Coronary artery (tissue), 2 donors: ENCODE measurements around the gene NSUN2.
A peak's percentile ranks its signal among the peaks of the same experiment; 100 is the strongest.

Experiments
- DNase-seq: peaks from one replicate; pipeline ENCODE4 v3.0.0-alpha.2; 2017; ENCODE audit warnings: low spot score
- H3K27ac ChIP-seq, 2 donors: fragments of 200-600 bp; sonication (generic); one replicate each; pipeline ENCODE4 v1.5.1; 2016 to 2019
- H3K4me3 ChIP-seq: fragments of 200-600 bp; sonication (generic); 2 replicates; pipeline ENCODE4 v1.5.1; 2016; ENCODE audit warnings: mild to moderate bottlenecking, moderate library complexity
- CTCF ChIP-seq: fragments of 200-600 bp; sonication (generic); IDR thresholded peaks from one replicate; pipeline ENCODE4 v1.5.1; 2019; ENCODE audit warnings: antibody characterized with exemption

The NSUN2 gene

GRCh38 chr5:6601816-6602215, 31.0 kb downstream of the NSUN2 start:
- Histone ChIP-seq H3K27ac (no peak overlapping the region), H3K4me3 (no peak overlapping the region)
- DNase-seq: no peak
- TF ChIP-seq CTCF: no peak

- no peak overlapping the region for H3K27ac ChIP-seq
- no peak for DNase-seq
- no peak overlapping the region for H3K4me3 ChIP-seq
- TF ChIP-seq CTCF: no peak
These were observed 31.6 kb downstream of the NSUN2 start for GRCh38 chr5:6601271-6601670.

GRCh38 chr5:6599739-6600138, 33.1 kb downstream of the NSUN2 start:
- Histone ChIP-seq H3K4me3 (no peak overlapping the region), H3K27ac (no peak overlapping the region)
- no peak for DNase-seq
- no peak for TF ChIP-seq CTCF

- TF ChIP-seq CTCF: no peak
- peak overlapping the region; percentile 76 to 78 for H3K27ac ChIP-seq
- DNase-seq: no peak
- H3K4me3 ChIP-seq: no peak overlapping the region
These were observed 34.4 kb downstream of the NSUN2 start for GRCh38 chr5:6598351-6598900.

- Histone ChIP-seq H3K4me3 (no peak overlapping the region), H3K27ac (peak overlapping the region; percentile 64 to 76)
- DNase-seq: no peak
- no peak for TF ChIP-seq CTCF
These were observed 35.3 kb downstream of the NSUN2 start for GRCh38 chr5:6597557-6597956.

GRCh38 chr5:6596388-6596787, 36.5 kb downstream of the NSUN2 start:
- Histone ChIP-seq H3K4me3 (no peak overlapping the region), H3K27ac (no peak overlapping the region)
- TF ChIP-seq CTCF: no peak
- no peak for DNase-seq

GRCh38 chr5:6595405-6595804, 37.4 kb downstream of the NSUN2 start:
- TF ChIP-seq CTCF: no peak
- no peak for DNase-seq
- no peak overlapping the region for H3K27ac ChIP-seq
- H3K4me3 ChIP-seq: no peak overlapping the region
